ENCODE measurements around the gene PIGL.

GRCh38 chr17:16269658-16270057 lies 52.6 kb downstream of the PIGL start:
- no peak for TF ChIP-seq CTCF (IDR thresholded peaks at IDR 0.05)
- no peak for TF ChIP-seq EZH2 (IDR thresholded peaks at IDR 0.05; ENCODE audit: borderline replicate concordance, insufficient read depth, low read depth, low read length, poor library complexity, severe bottlenecking)

All from B cell (primary cell).